Measurements from ENCODE around the gene SLC22A23. TPM values are rescaled to one million over a fixed set of nuclear protein-coding genes. Genes with fewer than 3 reads are reported as not detected.

The SLC22A23 gene
- total RNA-seq, 1 experiment from 2014 or later: 6.8 TPM

- Histone ChIP-seq H3K4me1 (ENCODE audit: insufficient read depth, low read length) (no peaks in the 10 kb centered on the region), H2BK120ac (ENCODE audit: low read depth, low read length, poor library complexity, severe bottlenecking) (no peak overlapping the region), H3K56ac (ENCODE audit: insufficient read length, low read depth, low read length) (no peak overlapping the region), H3K9ac (ENCODE audit: extremely low read depth, insufficient read length, low read length) (no peak overlapping the region), H3K79me2 (ENCODE audit: insufficient read depth, low read length) (peaks cover 20% of the 10 kb centered on the region; the same call in 1 of the 2 replicates), H3K9me3 (ENCODE audit: control insufficient read depth, low read depth, low read length) (no peaks in the 10 kb centered on the region), H3K14ac (ENCODE audit: insufficient read depth, low read length) (no peak overlapping the region), H3K27ac (ENCODE audit: insufficient read length, low read depth, low read length) (no peak overlapping the region), H4K5ac (ENCODE audit: insufficient read length, low read depth, low read length) (no peak overlapping the region), H4K91ac (ENCODE audit: insufficient read length, low read depth, low read length) (no peak overlapping the region), H3K4me2 (ENCODE audit: insufficient read depth, insufficient read length, low read length) (no peak overlapping the region), H2BK20ac (ENCODE audit: low read depth, low read length, poor library complexity, severe bottlenecking) (no peak overlapping the region), H3K23me2 (ENCODE audit: insufficient read length, low read depth, low read length, poor library complexity, severe bottlenecking) (no peaks in the 10 kb centered on the region), H4K20me1 (ENCODE audit: control insufficient read depth, insufficient read depth, insufficient read length) (no peaks in the 10 kb centered on the region), H2BK12ac (ENCODE audit: insufficient read length, low read depth, low read length) (no peak overlapping the region), H3K27me3 (ENCODE audit: insufficient read depth, low read length) (no peaks in the 10 kb centered on the region), H4K8ac (replicated peaks; ENCODE audit: insufficient read length, low read depth, low read length) (no peak overlapping the region), H3K4ac (ENCODE audit: low read depth, low read length) (no peak overlapping the region), H3T11ph (ENCODE audit: low read length) (no peak overlapping the region), H2BK5ac (ENCODE audit: insufficient read length, low read length) (no peak overlapping the region), H3K23ac (ENCODE audit: insufficient read length, low read depth, low read length) (no peak overlapping the region), H2BK15ac (ENCODE audit: low read depth, low read length) (no peak overlapping the region), H2AK5ac (ENCODE audit: insufficient read length, low read length) (no peak overlapping the region), H3K18ac (ENCODE audit: insufficient read length, low read depth, low read length) (no peak overlapping the region), H2AFZ (ENCODE audit: low read length) (no peak overlapping the region), H3K79me1 (ENCODE audit: insufficient read depth, low read depth, low read length, poor library complexity, severe bottlenecking) (peaks cover 8% of the 10 kb centered on the region)
- H3K4me1 Mint-ChIP-seq: peaks cover 7 to 15% of the 10 kb centered on the region in 2 experiments
- no peaks in the 10 kb centered on the region for H3K27me3 Mint-ChIP-seq (ENCODE audit: low read depth)
- WGBS (ENCODE audit: extremely low coverage, insufficient read length, low lambda C conversion rate): no CpG with 5 or more reads among the region's 9 CpGs
- H3K36me3 Mint-ChIP-seq (ENCODE audit: insufficient read depth in 1 of 3, low read depth in 3 of 3): peaks cover 35 to 64% (median 64%) of the 10 kb centered on the region in 3 experiments
- no peak for DNase-seq
- no peak overlapping the region for H3K4me3 Mint-ChIP-seq
- H3K27ac Mint-ChIP-seq: no peak overlapping the region
- TF ChIP-seq CTCF (conservative IDR thresholded peaks at IDR 0.05): no peak
- no peaks in the 10 kb centered on the region for H3K9me3 Mint-ChIP-seq
These were observed 191.2 kb downstream of the SLC22A23 start for GRCh38 chr6:3265671-3266070.
